ENCODE data around the gene ENOX2.

GRCh38 chrX:130810561-130810960 is 92.4 kb downstream of the ENOX2 start:
- TF ChIP-seq CTCF (optimal IDR thresholded peaks at IDR 0.05 in 1 of 3, IDR thresholded peaks at IDR 0.05 in 1 of 3, conservative IDR thresholded peaks at IDR 0.05 in 1 of 3; ENCODE audit: extremely low read depth in 1 of 3, insufficient read depth in 2 of 3, low read length in 3 of 3) (no peak), EZH2 (IDR thresholded peaks at IDR 0.05; ENCODE audit: low read length) (no peak)
